ENCODE measurements around the gene NGFR. TPM values are rescaled to one million over a fixed set of nuclear protein-coding genes. Genes with fewer than 3 reads are reported as not detected.

Gene NGFR
- total and polyA plus RNA-seq, 9 of the 15 experiments (the other 6 are each of a cell fraction or from before 2014, with no cell fraction given), result 0.07 to 0.23 (median 0.13) TPM; not detected in 4

GRCh38 chr17:49510720-49511110 is 15.6 kb downstream of the NGFR start:
- Histone ChIP-seq H3K27me3 (ENCODE audit: control insufficient read depth in 2 of 2, insufficient read depth in 2 of 2, low read length in 2 of 2) (peaks cover 5 to 55% of the 10 kb centered on the region in 2 experiments; a peak in 4 of 5 replicates), H3K9me1 (ENCODE audit: control insufficient read depth, insufficient read depth, low read length) (no peaks in the 10 kb centered on the region), H4K20me1 (replicated peaks; ENCODE audit: control insufficient read depth, insufficient read depth, low read length) (peaks cover 6% of the 10 kb centered on the region; the same call in 1 of the 2 replicates), H3K27ac (ENCODE audit: extremely low read depth, low read depth, low read length) (no peak overlapping the region), H3K9ac (ENCODE audit: insufficient read depth in 1 of 2, low read depth in 2 of 2, low read length in 2 of 2) (no peak overlapping the region), H3K79me2 (ENCODE audit: control insufficient read depth, insufficient read depth, low read length) (no peaks in the 10 kb centered on the region), H3K4me3 (no peak overlapping the region), H3K36me3 (ENCODE audit: control insufficient read depth, insufficient read depth, low read length) (no peaks in the 10 kb centered on the region), H3K4me1 (replicated peaks in 1 of 2; ENCODE audit: control insufficient read depth in 2 of 2, insufficient read depth in 2 of 2, low read length in 2 of 2) (peaks cover 14 to 33% of the 10 kb centered on the region in 2 experiments), H2AFZ (ENCODE audit: low read depth, low read length) (no peak overlapping the region), H3K4me2 (ENCODE audit: insufficient read depth, low read length) (no peak overlapping the region), H3K9me3 (replicated peaks; ENCODE audit: control insufficient read depth, insufficient read depth, low read depth, low read length) (no peaks in the 10 kb centered on the region)
- ChIA-PET CTCF (ENCODE audit: low intra/inter-chr PET ratio) (no interaction called here), POLR2A (interaction anchor here (0.6 to 0.9 kb wide), 4 partner anchors 9 to 167 kb away, joined by 3 to 6 read pairs (median 3); no protein-coding TSS in a partner anchor)
- intact Hi-C loops (cut with micrococcal nuclease) (no loop called here), in situ Hi-C loops (cut with MboI) (no loop called here)
- ATAC-seq (no peak), FAIRE-seq (no peak), DNase-seq (ENCODE audit: extremely low read depth in 1 of 4, low spot score in 3 of 4) (peak in 1 of 4 experiments; percentile 38)
- no TSS peak for BruUV-seq (replicated peaks)
- WGBS (ENCODE audit: insufficient coverage, low coverage, missing lambda C conversion rate), result 4% methylated on average over 5 of the region's 5 CpGs
- TF ChIP-seq PKNOX1 (IDR thresholded peaks at IDR 0.05), result no peak
- TF ChIP-seq CCAR2 (IDR thresholded peaks at IDR 0.05; ENCODE audit: low read depth, low read length), result no peak
- TF ChIP-seq E2F3 (CRISPR knock-in tag; IDR thresholded peaks at IDR 0.05), result no peak
- TF ChIP-seq NR3C1 (CRISPR knock-in tag; IDR thresholded peaks at IDR 0.05), result no peak
- 0 out of 2 replicates have a peak, but pooled peaks have one; percentile 13 for TF ChIP-seq ESRRA (IDR thresholded peaks at IDR 0.05; ENCODE audit: borderline replicate concordance, low read depth)
- no peak for TF ChIP-seq DEAF1 (CRISPR knock-in tag; IDR thresholded peaks at IDR 0.05)
